Measurements from ENCODE around the gene FGF12.

The FGF12 gene

DNA sequence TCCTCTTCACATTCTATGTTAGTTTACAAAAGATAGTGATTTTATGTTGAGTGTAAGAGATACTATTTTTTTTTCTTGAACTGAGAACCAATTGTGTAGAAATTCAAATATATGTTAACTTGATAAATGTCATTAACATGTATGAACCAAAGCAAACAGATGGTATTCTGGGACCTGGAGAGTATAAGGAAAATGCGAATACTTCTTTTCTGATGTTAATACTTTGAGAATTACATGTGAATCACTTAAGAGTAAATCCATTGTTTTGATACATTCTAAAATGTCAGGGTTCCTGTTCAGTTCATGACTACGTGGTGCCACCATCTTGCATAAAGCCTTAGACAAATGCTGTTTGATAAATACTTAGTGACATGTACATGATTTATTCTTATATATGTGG, 541.3 kb downstream of the FGF12 start:
- H3K27ac ChIP-seq (ENCODE audit: low read depth, low read length), result peak overlapping the region; percentile 100
- H3F3A ChIP-seq (ENCODE audit: insufficient read depth), result peaks cover 50% of the 10 kb centered on the region
- no peaks in the 10 kb centered on the region for H3K36me3 ChIP-seq (ENCODE audit: low read length)

DNA sequence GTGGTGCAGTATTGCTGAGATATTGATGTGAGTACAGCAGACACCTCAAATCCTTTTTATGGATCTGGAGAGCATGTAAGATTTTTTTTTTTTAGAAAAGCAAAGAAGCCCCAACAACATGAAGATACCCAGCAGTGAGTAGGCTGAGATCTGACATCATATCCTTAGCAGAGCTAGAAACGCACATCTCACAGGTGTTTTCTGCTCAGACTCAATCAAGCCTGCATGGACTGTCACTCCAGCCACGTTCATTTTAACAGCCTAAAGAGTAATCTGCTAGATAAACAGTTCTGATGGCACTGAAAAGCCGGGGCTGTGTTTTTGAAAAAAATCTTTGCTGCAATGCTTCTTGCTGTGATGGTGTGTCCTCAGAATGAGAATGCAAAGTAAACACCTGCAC, 544.2 kb downstream of the FGF12 start:
- Histone ChIP-seq H3K36me3 (ENCODE audit: low read length) (no peaks in the 10 kb centered on the region), H3K79me2 (ENCODE audit: insufficient read depth, low read length) (no peaks in the 10 kb centered on the region), H3K4me3 (ENCODE audit: insufficient read depth, low read length, poor library complexity, severe bottlenecking) (peak overlapping the region; percentile 45), H3F3A (ENCODE audit: insufficient read depth) (peaks cover 50% of the 10 kb centered on the region), H4K20me1 (ENCODE audit: low read depth, low read length) (no peaks in the 10 kb centered on the region), H2AFZ (ENCODE audit: low read depth, low read length, severe bottlenecking) (peak overlapping the region; percentile 8), H3K27ac (ENCODE audit: low read depth, low read length) (peak overlapping the region; percentile 100), H3K27me3 (ENCODE audit: low read length) (no peaks in the 10 kb centered on the region), H3K9me3 (ENCODE audit: insufficient read depth, low read length) (no peaks in the 10 kb centered on the region), H3K9me2 (replicated peaks; ENCODE audit: insufficient read depth, low read length) (no peaks in the 10 kb centered on the region), H3K9ac (ENCODE audit: low read length) (peak overlapping the region; percentile 58), H3K4me2 (ENCODE audit: low read depth, low read length, poor library complexity, severe bottlenecking) (peak overlapping the region; percentile 97)
- TF ChIP-seq, protein P1, sequence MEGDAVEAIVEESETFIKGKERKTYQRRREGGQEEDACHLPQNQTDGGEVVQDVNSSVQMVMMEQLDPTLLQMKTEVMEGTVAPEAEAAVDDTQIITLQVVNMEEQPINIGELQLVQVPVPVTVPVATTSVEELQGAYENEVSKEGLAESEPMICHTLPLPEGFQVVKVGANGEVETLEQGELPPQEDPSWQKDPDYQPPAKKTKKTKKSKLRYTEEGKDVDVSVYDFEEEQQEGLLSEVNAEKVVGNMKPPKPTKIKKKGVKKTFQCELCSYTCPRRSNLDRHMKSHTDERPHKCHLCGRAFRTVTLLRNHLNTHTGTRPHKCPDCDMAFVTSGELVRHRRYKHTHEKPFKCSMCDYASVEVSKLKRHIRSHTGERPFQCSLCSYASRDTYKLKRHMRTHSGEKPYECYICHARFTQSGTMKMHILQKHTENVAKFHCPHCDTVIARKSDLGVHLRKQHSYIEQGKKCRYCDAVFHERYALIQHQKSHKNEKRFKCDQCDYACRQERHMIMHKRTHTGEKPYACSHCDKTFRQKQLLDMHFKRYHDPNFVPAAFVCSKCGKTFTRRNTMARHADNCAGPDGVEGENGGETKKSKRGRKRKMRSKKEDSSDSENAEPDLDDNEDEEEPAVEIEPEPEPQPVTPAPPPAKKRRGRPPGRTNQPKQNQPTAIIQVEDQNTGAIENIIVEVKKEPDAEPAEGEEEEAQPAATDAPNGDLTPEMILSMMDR (IDR thresholded peaks at IDR 0.05; ENCODE audit: insufficient read depth, low read length, poor library complexity, severe bottlenecking), result no peak
- no peak for TF ChIP-seq EZH2phosphoT487 (conservative IDR thresholded peaks at IDR 0.05; ENCODE audit: low read length)

More for the DNA sequence above, 541.3 kb downstream of the FGF12 start:
- H3K9me2 ChIP-seq (replicated peaks; ENCODE audit: insufficient read depth, low read length), result no peaks in the 10 kb centered on the region
- no peaks in the 10 kb centered on the region for H4K20me1 ChIP-seq (ENCODE audit: low read depth, low read length)
- TF ChIP-seq EZH2phosphoT487 (conservative IDR thresholded peaks at IDR 0.05; ENCODE audit: low read length), result no peak
- TF ChIP-seq, protein P1 (IDR thresholded peaks at IDR 0.05; ENCODE audit: insufficient read depth, low read length, poor library complexity, severe bottlenecking), result no peak
- H3K4me2 ChIP-seq (ENCODE audit: low read depth, low read length, poor library complexity, severe bottlenecking), result peak overlapping the region; percentile 97
- H3K27me3 ChIP-seq (ENCODE audit: low read length), result no peaks in the 10 kb centered on the region
- peak overlapping the region; percentile 19 for H2AFZ ChIP-seq (ENCODE audit: low read depth, low read length, severe bottlenecking)
- no peak overlapping the region for H3K4me3 ChIP-seq (ENCODE audit: insufficient read depth, low read length, poor library complexity, severe bottlenecking)
- no peaks in the 10 kb centered on the region for H3K79me2 ChIP-seq (ENCODE audit: insufficient read depth, low read length)
- H3K9me3 ChIP-seq (ENCODE audit: insufficient read depth, low read length), result no peaks in the 10 kb centered on the region
- H3K9ac ChIP-seq (ENCODE audit: low read length), result peak overlapping the region; percentile 58

DNA sequence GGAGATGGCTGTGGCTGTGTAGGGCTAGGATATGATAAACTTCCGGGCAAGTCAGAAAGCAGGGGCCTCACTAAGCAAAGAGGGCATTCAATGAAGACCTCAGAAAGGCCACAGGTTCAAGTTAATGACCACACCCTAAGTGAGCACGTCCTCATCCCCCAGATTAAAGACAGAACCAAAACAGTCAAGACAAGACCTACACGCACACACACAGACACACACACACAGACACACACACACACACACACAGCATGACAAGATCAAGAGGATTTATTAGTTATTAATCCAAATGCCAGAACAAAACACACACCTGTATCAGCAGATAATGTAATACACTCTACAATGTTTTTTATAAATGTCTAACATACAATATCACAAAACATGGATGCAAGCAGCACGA, 546.2 kb downstream of the FGF12 start:
- Histone ChIP-seq H3K9me3 (ENCODE audit: insufficient read depth, low read length) (no peaks in the 10 kb centered on the region), H3K9me2 (replicated peaks; ENCODE audit: insufficient read depth, low read length) (no peaks in the 10 kb centered on the region), H3K4me3 (ENCODE audit: insufficient read depth, low read length, poor library complexity, severe bottlenecking) (no peak overlapping the region), H4K20me1 (ENCODE audit: low read depth, low read length) (no peaks in the 10 kb centered on the region), H3K4me2 (ENCODE audit: low read depth, low read length, poor library complexity, severe bottlenecking) (peak overlapping the region; percentile 97), H3K79me2 (ENCODE audit: insufficient read depth, low read length) (no peaks in the 10 kb centered on the region), H3K36me3 (ENCODE audit: low read length) (no peaks in the 10 kb centered on the region), H2AFZ (ENCODE audit: low read depth, low read length, severe bottlenecking) (no peak overlapping the region), H3K27ac (ENCODE audit: low read depth, low read length) (peak overlapping the region; percentile 21), H3K9ac (ENCODE audit: low read length) (no peak overlapping the region), H3F3A (ENCODE audit: insufficient read depth) (peaks cover 34% of the 10 kb centered on the region), H3K27me3 (ENCODE audit: low read length) (no peaks in the 10 kb centered on the region)
- TF ChIP-seq EZH2phosphoT487 (conservative IDR thresholded peaks at IDR 0.05; ENCODE audit: low read length), result no peak
- TF ChIP-seq, protein P1 (IDR thresholded peaks at IDR 0.05; ENCODE audit: insufficient read depth, low read length, poor library complexity, severe bottlenecking), result no peak

Data from SU-DHL-6 (cell line).